AG10803 (cell line): ENCODE data around the gene FKBP1A.

Experiments used
- DNase-seq: peaks from one replicate; pipeline ENCODE4 v3.0.0; 2010; ENCODE audit warnings: low read depth
- H3K4me3 ChIP-seq: 2 replicates; pipeline ENCODE4 v1.5.1; 2011; ENCODE audit warnings: mild to moderate bottlenecking, low read length, control low read depth
- CTCF ChIP-seq: conservative IDR thresholded peaks from 2 replicates; pipeline ENCODE4 v1.5.1; 2011; ENCODE audit warnings: mild to moderate bottlenecking, low read length, control low read depth, inconsistent platforms

Gene FKBP1A

GRCh38 chr20:1370548-1371110 is 22.2 kb downstream of the FKBP1A start:
- no peak overlapping the region for H3K4me3 ChIP-seq
- no peak for TF ChIP-seq CTCF
- DNase-seq = peak; percentile 78

GRCh38 chr20:1369970-1370369 is 22.9 kb downstream of the FKBP1A start:
- DNase-seq = no peak
- no peak for TF ChIP-seq CTCF
- no peak overlapping the region for H3K4me3 ChIP-seq

- TF ChIP-seq CTCF = no peak
- no peak overlapping the region for H3K4me3 ChIP-seq
- peak; percentile 43 for DNase-seq
Measured at GRCh38 chr20:1368448-1369199, 24.2 kb downstream of the FKBP1A start.

- DNase-seq = no peak
- TF ChIP-seq CTCF = no peak
- H3K4me3 ChIP-seq = no peak overlapping the region
Measured at GRCh38 chr20:1367479-1367878, 25.4 kb downstream of the FKBP1A start.

- no peak for TF ChIP-seq CTCF
- DNase-seq = no peak
Measured at GRCh38 chr20:1364106-1364505, 28.7 kb downstream of the FKBP1A start.

GRCh38 chr20:1363522-1363921 is 29.3 kb downstream of the FKBP1A start:
- no peak overlapping the region for H3K4me3 ChIP-seq
- DNase-seq = no peak
- TF ChIP-seq CTCF = no peak

More at GRCh38 chr20:1364106-1364505, 28.7 kb downstream of the FKBP1A start:
- H3K4me3 ChIP-seq = no peak overlapping the region

- DNase-seq = no peak
- no peak overlapping the region for H3K4me3 ChIP-seq
- no peak for TF ChIP-seq CTCF
Measured at GRCh38 chr20:1362484-1362883, 30.4 kb downstream of the FKBP1A start.
